Neural progenitor cell (in vitro differentiated cells): ENCODE data around the gene RNGTT. TPM values are rescaled to one million over a fixed set of nuclear protein-coding genes. Genes with fewer than 3 reads are reported as not detected.

Experiments
- DNase-seq: peaks from one replicate; pipeline ENCODE4 v3.0.0-alpha.2; 2016; ENCODE audit warnings: low spot score
- H2AFZ ChIP-seq: fragments of 200-600 bp; sonication (generic); replicated peaks from 2 replicates; pipeline ENCODE4 v1.6.1; 2016; ENCODE audit warnings: antibody characterized with exemption
- H3F3A ChIP-seq: fragments of 200-600 bp; sonication (generic); 2 replicates; pipeline ENCODE4 v1.6.1; 2016; ENCODE audit warnings: antibody characterized with exemption, low read depth
- H3K27ac ChIP-seq: fragments of 200-600 bp; sonication (generic); 2 replicates; pipeline ENCODE4 v1.5.1; 2016; ENCODE audit warnings: mild to moderate bottlenecking
- H3K27me3 ChIP-seq: fragments of 200-600 bp; sonication (generic); 2 replicates; pipeline ENCODE4 v1.6.1; 2016; ENCODE audit warnings: mild to moderate bottlenecking, moderate library complexity
- H3K36me3 ChIP-seq: fragments of 200-600 bp; sonication (generic); 2 replicates; pipeline ENCODE4 v1.5.1; 2016
- H3K4me1 ChIP-seq: fragments of 200-600 bp; sonication (generic); 2 replicates; pipeline ENCODE4 v1.6.1; 2016; ENCODE audit warnings: mixed run types
- H3K4me2 ChIP-seq: fragments of 200-600 bp; sonication (generic); 2 replicates; pipeline ENCODE4 v1.6.1; 2016
- H3K4me3 ChIP-seq: fragments of 200-600 bp; sonication (generic); 2 replicates; pipeline ENCODE4 v1.5.1; 2016
- H3K79me2 ChIP-seq: fragments of 200-600 bp; sonication (generic); 2 replicates; pipeline ENCODE4 v1.6.1; 2016; ENCODE audit warnings: low read depth
- H3K9ac ChIP-seq: fragments of 200-600 bp; sonication (generic); 2 replicates; pipeline ENCODE4 v1.6.1; 2016
- H3K9me3 ChIP-seq: fragments of 200-600 bp; sonication (generic); 2 replicates; pipeline ENCODE4 v1.5.1; 2016; ENCODE audit warnings: low read depth
- H4K20me1 ChIP-seq: fragments of 200-600 bp; sonication (generic); 2 replicates; pipeline ENCODE4 v1.6.1; 2016; ENCODE audit warnings: low read depth
- H3K27ac Mint-ChIP-seq: 3 replicates; pipeline ENCODE4 v1.8.0; 2021; ENCODE audit warnings: mixed read lengths
- H3K27me3 Mint-ChIP-seq: 2 replicates; pipeline ENCODE4 v1.8.0; 2022; ENCODE audit warnings: low read depth, mild to moderate bottlenecking, inconsistent platforms, moderate library complexity, mixed read lengths; ENCODE audit not compliant: insufficient read depth
- H3K36me3 Mint-ChIP-seq: 3 replicates; pipeline ENCODE4 v1.8.0; 2021; ENCODE audit warnings: mixed read lengths
- H3K4me1 Mint-ChIP-seq: 3 replicates; pipeline ENCODE4 v1.8.0; 2021; ENCODE audit warnings: mixed read lengths
- H3K4me3 Mint-ChIP-seq: 3 replicates; pipeline ENCODE4 v1.8.0; 2021; ENCODE audit warnings: mild to moderate bottlenecking, moderate library complexity, mixed read lengths
- H3K9me3 Mint-ChIP-seq: 3 replicates; pipeline ENCODE4 v1.8.0; 2020; ENCODE audit warnings: mixed read lengths
- CTCF ChIP-seq: fragments of 200-600 bp; sonication (generic); IDR thresholded peaks from 2 replicates; pipeline ENCODE4 v1.5.1; 2017; ENCODE audit warnings: antibody characterized with exemption, mild to moderate bottlenecking
- EZH2 ChIP-seq: fragments of 200-600 bp; sonication (generic); IDR thresholded peaks from 2 replicates; pipeline ENCODE4 v1.6.1; 2017; ENCODE audit warnings: antibody characterized with exemption, mild to moderate bottlenecking, moderate library complexity
- EZH2phosphoT487 ChIP-seq: fragments of 200-600 bp; sonication (generic); IDR thresholded peaks from 2 replicates; pipeline ENCODE4 v1.6.1; 2017; ENCODE audit warnings: antibody characterized with exemption
- total RNA-seq: library from RNA; depleted of rRNA; stranded (reverse); fragments of >200 nt; gene quantifications from 2 replicates; pipeline ENCODE4 v1.2.3, GENCODE V29; 2015; ENCODE audit warnings: low replicate concordance

RNGTT gene
- total RNA-seq, 1 donor from 2014 or later: 71.7 TPM

- no peak overlapping the region for H3K4me2 ChIP-seq
- no peaks in the 10 kb centered on the region for H3K9me3 ChIP-seq
- no peaks in the 10 kb centered on the region for H3K36me3 Mint-ChIP-seq
- no peak overlapping the region for H2AFZ ChIP-seq
- H3K9me3 Mint-ChIP-seq: peaks cover 5% of the 10 kb centered on the region
- TF ChIP-seq EZH2: no peak
- TF ChIP-seq EZH2phosphoT487: no peak
- TF ChIP-seq CTCF: no peak
- peaks cover 21% of the 10 kb centered on the region for H3K4me1 ChIP-seq
- no peak overlapping the region for H3K9ac ChIP-seq
- H3K36me3 ChIP-seq: no peaks in the 10 kb centered on the region
- H3K27ac ChIP-seq: no peak overlapping the region
- peaks cover 30% of the 10 kb centered on the region for H3K4me1 Mint-ChIP-seq
- H3K27ac Mint-ChIP-seq: no peak overlapping the region
- no peaks in the 10 kb centered on the region for H4K20me1 ChIP-seq
- peaks cover 19% of the 10 kb centered on the region for H3K27me3 Mint-ChIP-seq
- H3K4me3 Mint-ChIP-seq: no peak overlapping the region
- no peak overlapping the region for H3K4me3 ChIP-seq
- peaks cover 12% of the 10 kb centered on the region for H3F3A ChIP-seq
- DNase-seq: no peak
- H3K27me3 ChIP-seq: no peaks in the 10 kb centered on the region
- no peaks in the 10 kb centered on the region for H3K79me2 ChIP-seq
Measured at GRCh38 chr6:88563277-88563625, 400.2 kb downstream of the RNGTT start.

GRCh38 chr6:88562353-88563276 is 400.8 kb downstream of the RNGTT start:
- Histone ChIP-seq H3K79me2 (no peaks in the 10 kb centered on the region), H3F3A (peaks cover 12% of the 10 kb centered on the region), H3K9me3 (no peaks in the 10 kb centered on the region), H3K4me3 (no peak overlapping the region), H3K27ac (no peak overlapping the region), H4K20me1 (no peaks in the 10 kb centered on the region), H3K4me2 (no peak overlapping the region), H3K9ac (no peak overlapping the region), H3K4me1 (peaks cover 17% of the 10 kb centered on the region), H3K27me3 (no peaks in the 10 kb centered on the region), H3K36me3 (no peaks in the 10 kb centered on the region), H2AFZ (no peak overlapping the region)
- Mint-ChIP-seq H3K36me3 (no peaks in the 10 kb centered on the region), H3K9me3 (no peaks in the 10 kb centered on the region), H3K4me3 (no peak overlapping the region), H3K4me1 (peaks cover 30% of the 10 kb centered on the region), H3K27me3 (peaks cover 14% of the 10 kb centered on the region), H3K27ac (no peak overlapping the region)
- DNase-seq: no peak
- TF ChIP-seq CTCF: no peak
- TF ChIP-seq EZH2phosphoT487: no peak
- no peak for TF ChIP-seq EZH2

GRCh38 chr6:88561954-88562315 is 401.5 kb downstream of the RNGTT start:
- H3K4me1 ChIP-seq: peaks cover 10% of the 10 kb centered on the region
- no peaks in the 10 kb centered on the region for H4K20me1 ChIP-seq
- H3K27me3 ChIP-seq: no peaks in the 10 kb centered on the region
- no peak overlapping the region for H3K27ac Mint-ChIP-seq
- H3K27me3 Mint-ChIP-seq: peaks cover 11% of the 10 kb centered on the region
- no peak overlapping the region for H3K4me2 ChIP-seq
- no peak overlapping the region for H3K4me3 ChIP-seq
- H3K9me3 ChIP-seq: no peaks in the 10 kb centered on the region
- no peak for DNase-seq
- H3K36me3 ChIP-seq: no peaks in the 10 kb centered on the region
- no peak overlapping the region for H3K4me3 Mint-ChIP-seq
- peaks cover 7% of the 10 kb centered on the region for H3F3A ChIP-seq
- H3K27ac ChIP-seq: no peak overlapping the region
- H2AFZ ChIP-seq: no peak overlapping the region
- TF ChIP-seq EZH2 (no peak), CTCF (no peak), EZH2phosphoT487 (no peak)
- no peak overlapping the region for H3K9ac ChIP-seq
- no peaks in the 10 kb centered on the region for H3K9me3 Mint-ChIP-seq
- H3K79me2 ChIP-seq: no peaks in the 10 kb centered on the region
- H3K36me3 Mint-ChIP-seq: no peaks in the 10 kb centered on the region
- H3K4me1 Mint-ChIP-seq: peaks cover 25% of the 10 kb centered on the region
